Muscle of leg (tissue), 11 donors: ENCODE measurements around the gene NOP10. TPM values are rescaled to one million over a fixed set of nuclear protein-coding genes. Genes with fewer than 3 reads are reported as not detected.
A peak's percentile ranks its signal among the peaks of the same experiment; 100 is the strongest.

Experiments
- DNase-seq: peaks from one replicate; pipeline ENCODE4 v3.0.0; 2013
- H3K27ac ChIP-seq: one replicate; pipeline ENCODE4 v1.5.1; 2013; ENCODE audit warnings: mild to moderate bottlenecking, low read length, control low read depth
- H3K27me3 ChIP-seq: one replicate; pipeline ENCODE4 v1.6.1; 2013; ENCODE audit warnings: low read length; ENCODE audit not compliant: control insufficient read depth, insufficient read depth
- H3K36me3 ChIP-seq: one replicate; pipeline ENCODE4 v1.6.1; 2013; ENCODE audit warnings: low read length; ENCODE audit not compliant: control insufficient read depth, insufficient read depth
- H3K4me1 ChIP-seq: one replicate; pipeline ENCODE4 v1.6.1; 2013; ENCODE audit warnings: low read length; ENCODE audit not compliant: control insufficient read depth, insufficient read depth
- H3K4me3 ChIP-seq: one replicate; pipeline ENCODE4 v1.5.1; 2013; ENCODE audit warnings: low read length, control low read depth
- H3K9me3 ChIP-seq: replicated peaks from 2 replicates; pipeline ENCODE4 v1.6.1; 2013; ENCODE audit warnings: low read depth, low read length; ENCODE audit not compliant: control insufficient read depth
- WGBS: methylation state at CpG from one replicate; pipeline ENCODE4 v1.1.5; 2013; ENCODE audit warnings: missing lambda C conversion rate; ENCODE audit not compliant: insufficient coverage; 5-methylcytosine and 5-hydroxymethylcytosine counted together
- polyA plus RNA-seq, 8 donors: library from polyadenylated mRNA; unstranded; fragments of 120-200 nt; gene quantifications; one replicate each; pipeline versions ENCODE4 v1.2.1 to v1.2.3, GENCODE V29; 2013; ENCODE audit warnings: inconsistent platforms in 1 of 8, low replicate concordance in 1 of 8; ENCODE audit not compliant: insufficient read length in 8 of 8, insufficient read depth in 1 of 8
- total RNA-seq: library from RNA; stranded (reverse); fragments of 120-200 nt; gene quantifications from one replicate; pipeline ENCODE4 v1.2.4, GENCODE V29; 2013

NOP10 gene
- total and polyA plus RNA-seq, 9 donors = 82.8 to 149 (median 101) TPM

- H3K4me1 ChIP-seq = peaks cover 6% of the 10 kb centered on the region
- no peaks in the 10 kb centered on the region for H3K9me3 ChIP-seq
- no CpG with 5 or more reads among the region's 3 CpGs for WGBS
- peak overlapping the region; percentile 20 for H3K27ac ChIP-seq
- DNase-seq = peak; percentile 30
- H3K4me3 ChIP-seq = no peak overlapping the region
- peaks cover 6% of the 10 kb centered on the region for H3K36me3 ChIP-seq
- no peaks in the 10 kb centered on the region for H3K27me3 ChIP-seq
Observed at GRCh38 chr15:34335176-34336032, 7.5 kb downstream of the NOP10 start.

- H3K4me1 ChIP-seq = peaks cover 6% of the 10 kb centered on the region
- peaks cover 3% of the 10 kb centered on the region for H3K36me3 ChIP-seq
- H3K4me3 ChIP-seq = no peak overlapping the region
- no peak overlapping the region for H3K27ac ChIP-seq
- no peaks in the 10 kb centered on the region for H3K9me3 ChIP-seq
- no CpG with 5 or more reads among the region's 4 CpGs for WGBS
- DNase-seq = no peak
- H3K27me3 ChIP-seq = no peaks in the 10 kb centered on the region
Observed at GRCh38 chr15:34334672-34335071, 8.3 kb downstream of the NOP10 start.

- DNase-seq = no peak
- WGBS = 100% methylated on average over 1 of the region's 6 CpGs
- H3K4me1 ChIP-seq = peaks cover 6% of the 10 kb centered on the region
- no peaks in the 10 kb centered on the region for H3K27me3 ChIP-seq
- no peak overlapping the region for H3K4me3 ChIP-seq
- H3K36me3 ChIP-seq = no peaks in the 10 kb centered on the region
- H3K27ac ChIP-seq = no peak overlapping the region
- no peaks in the 10 kb centered on the region for H3K9me3 ChIP-seq
Observed at GRCh38 chr15:34332553-34333120, 10.3 kb downstream of the NOP10 start.

- H3K36me3 ChIP-seq = no peaks in the 10 kb centered on the region
- no peak overlapping the region for H3K4me3 ChIP-seq
- no peak for DNase-seq
- H3K27me3 ChIP-seq = no peaks in the 10 kb centered on the region
- no CpG with 5 or more reads among the region's 2 CpGs for whole genome bisulfite sequencing
- H3K27ac ChIP-seq = no peak overlapping the region
- peaks cover 2% of the 10 kb centered on the region for H3K4me1 ChIP-seq
- H3K9me3 ChIP-seq = no peaks in the 10 kb centered on the region
Observed at GRCh38 chr15:34331809-34332208, 11.1 kb downstream of the NOP10 start.

GRCh38 chr15:34330279-34330678, 12.7 kb downstream of the NOP10 start:
- no peaks in the 10 kb centered on the region for H3K4me1 ChIP-seq
- H3K27ac ChIP-seq = no peak overlapping the region
- no peak for DNase-seq
- 100% methylated on average over 3 of the region's 5 CpGs for WGBS
- no peaks in the 10 kb centered on the region for H3K9me3 ChIP-seq
- no peaks in the 10 kb centered on the region for H3K27me3 ChIP-seq
- no peaks in the 10 kb centered on the region for H3K36me3 ChIP-seq
- H3K4me3 ChIP-seq = no peak overlapping the region

- no peaks in the 10 kb centered on the region for H3K9me3 ChIP-seq
- no peak for DNase-seq
- H3K4me3 ChIP-seq = no peak overlapping the region
- H3K27me3 ChIP-seq = no peaks in the 10 kb centered on the region
- no peaks in the 10 kb centered on the region for H3K4me1 ChIP-seq
- no peaks in the 10 kb centered on the region for H3K36me3 ChIP-seq
- WGBS = 33% methylated on average over 1 of the region's 2 CpGs
- H3K27ac ChIP-seq = no peak overlapping the region
Observed at GRCh38 chr15:34329006-34329405, 13.9 kb downstream of the NOP10 start.

GRCh38 chr15:34327906-34328305, 15.0 kb downstream of the NOP10 start:
- H3K36me3 ChIP-seq = no peaks in the 10 kb centered on the region
- no peak overlapping the region for H3K27ac ChIP-seq
- no peak for DNase-seq
- H3K4me1 ChIP-seq = no peaks in the 10 kb centered on the region
- no peak overlapping the region for H3K4me3 ChIP-seq
- H3K9me3 ChIP-seq = no peaks in the 10 kb centered on the region
- WGBS = no CpG with 5 or more reads among the region's 4 CpGs
- H3K27me3 ChIP-seq = no peaks in the 10 kb centered on the region

GRCh38 chr15:34325368-34325767, 17.6 kb downstream of the NOP10 start:
- Histone ChIP-seq H3K4me1 (no peaks in the 10 kb centered on the region), H3K27ac (no peak overlapping the region), H3K27me3 (no peaks in the 10 kb centered on the region), H3K4me3 (no peak overlapping the region), H3K36me3 (no peaks in the 10 kb centered on the region), H3K9me3 (no peaks in the 10 kb centered on the region)
- DNase-seq = no peak

- no peak for DNase-seq
- no peaks in the 10 kb centered on the region for H3K36me3 ChIP-seq
- H3K4me3 ChIP-seq = no peak overlapping the region
- H3K4me1 ChIP-seq = no peaks in the 10 kb centered on the region
- H3K27me3 ChIP-seq = no peaks in the 10 kb centered on the region
- WGBS = no CpG with 5 or more reads among the region's 1 CpG
- no peaks in the 10 kb centered on the region for H3K9me3 ChIP-seq
- no peak overlapping the region for H3K27ac ChIP-seq
Observed at GRCh38 chr15:34324933-34325332, 18.0 kb downstream of the NOP10 start.

- no peak for DNase-seq
- Histone ChIP-seq H3K9me3 (no peaks in the 10 kb centered on the region), H3K4me1 (no peaks in the 10 kb centered on the region), H3K27ac (no peak overlapping the region), H3K27me3 (no peaks in the 10 kb centered on the region), H3K36me3 (no peaks in the 10 kb centered on the region), H3K4me3 (no peak overlapping the region)
- 97% methylated on average over 9 of the region's 10 CpGs for WGBS
Observed at GRCh38 chr15:34323217-34323616, 19.7 kb downstream of the NOP10 start.
